Measurements from ENCODE around the gene INPP5A.

The INPP5A gene

GRCh38 chr10:132602614-132603013, 65.0 kb downstream of the INPP5A start:
- peak in 1 of 3 experiments; percentile 3 for DNase-seq

- DNase-seq: no peak
These were observed 66.4 kb downstream of the INPP5A start for GRCh38 chr10:132603851-132604533.

- DNase-seq: no peak
These were observed 67.1 kb downstream of the INPP5A start for GRCh38 chr10:132604686-132605085.

GRCh38 chr10:132605390-132605789, 67.8 kb downstream of the INPP5A start:
- DNase-seq: no peak

GRCh38 chr10:132606031-132606491, 68.5 kb downstream of the INPP5A start:
- DNase-seq: no peak

- DNase-seq: peak in 2 of 3 experiments; percentile 3 to 48
These were observed 69.1 kb downstream of the INPP5A start for GRCh38 chr10:132606536-132607316.

- DNase-seq: no peak
These were observed 69.9 kb downstream of the INPP5A start for GRCh38 chr10:132607491-132607890.

- no peak for DNase-seq
These were observed 70.4 kb downstream of the INPP5A start for GRCh38 chr10:132607961-132608495.

GRCh38 chr10:132608511-132609195, 71.1 kb downstream of the INPP5A start:
- DNase-seq: no peak

GRCh38 chr10:132609211-132609610, 71.6 kb downstream of the INPP5A start:
- no peak for DNase-seq

- DNase-seq: no peak
These were observed 72.6 kb downstream of the INPP5A start for GRCh38 chr10:132610071-132610701.

GRCh38 chr10:132611026-132611910, 73.7 kb downstream of the INPP5A start:
- DNase-seq: no peak

- no peak for DNase-seq
These were observed 74.4 kb downstream of the INPP5A start for GRCh38 chr10:132611986-132612385.

- DNase-seq: no peak
These were observed 75.3 kb downstream of the INPP5A start for GRCh38 chr10:132612571-132613504.

- DNase-seq: no peak
These were observed 76.2 kb downstream of the INPP5A start for GRCh38 chr10:132613566-132614348.

GRCh38 chr10:132614431-132615340, 77.1 kb downstream of the INPP5A start:
- no peak for DNase-seq

GRCh38 chr10:132615341-132616169, 78.0 kb downstream of the INPP5A start:
- no peak for DNase-seq
